GM13977 (cell line): ENCODE results near the gene NANOS3.
A peak's percentile ranks its signal among the peaks of the same experiment; 100 is the strongest.

Experiments used
- DNase-seq: peaks from one replicate; pipeline ENCODE4 v3.0.0; 2012; ENCODE audit warnings: low spot score
- CTCF ChIP-seq: IDR thresholded peaks from 2 replicates; pipeline ENCODE4 v1.5.1; 2012; ENCODE audit warnings: mild to moderate bottlenecking, control low read depth; ENCODE audit not compliant: insufficient read depth; ENCODE audit errors: extremely low read depth, missing control alignments
- in situ Hi-C: fragments of 300-500 bp; cut with MboI; formaldehyde crosslinking; loops from one replicate; pipeline ENCODE4 v1.12.0; 2022; ENCODE audit warnings: low sequenced_read_pairs, low pct_unique_long_range_greater_than_20kb, mixed read lengths, inconsistent platforms; ENCODE audit not compliant: unreplicated experiment

NANOS3 gene

DNA sequence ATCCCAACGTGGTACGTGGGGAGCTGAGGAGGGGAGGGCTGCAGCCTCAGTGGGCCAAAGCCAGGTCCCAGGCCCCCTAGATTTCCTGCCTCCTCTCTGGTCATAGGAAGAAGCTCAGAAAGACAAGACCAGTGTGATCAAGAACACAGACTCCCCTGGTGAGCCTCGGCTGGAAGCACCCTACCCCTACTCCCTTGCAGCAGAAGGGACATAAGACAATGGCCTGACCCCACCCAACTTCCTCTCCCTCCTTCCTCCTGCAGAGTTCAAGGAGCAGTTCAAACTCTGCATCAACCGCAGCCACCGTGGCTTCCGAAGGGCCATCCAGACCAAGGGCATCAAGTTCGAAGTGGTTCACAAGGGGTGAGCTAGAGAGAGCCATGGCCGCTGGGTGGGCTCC lies 49.8 kb downstream of the NANOS3 start:
- no peak for DNase-seq
- in situ Hi-C loops, result no loop called here
- TF ChIP-seq CTCF, result no peak

DNA sequence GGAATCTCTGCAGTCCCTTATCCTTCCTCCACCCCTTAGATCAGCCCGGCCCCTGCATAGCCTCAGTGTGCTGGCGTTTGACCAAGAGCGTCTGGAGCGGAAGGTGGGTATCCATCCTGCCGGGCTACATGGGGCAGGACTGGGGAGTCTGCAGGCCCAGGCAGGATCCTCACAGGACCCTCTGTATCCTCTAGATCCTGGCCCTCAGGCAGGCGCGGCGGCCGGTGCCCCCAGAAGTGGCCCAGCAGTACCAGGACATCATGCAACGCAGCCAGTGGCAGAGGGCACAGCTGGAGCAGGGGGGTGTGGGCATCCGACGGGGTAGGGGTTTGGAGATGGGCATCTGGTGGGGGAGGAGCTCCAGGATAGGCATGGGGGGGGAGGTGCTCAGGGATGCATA lies 52.4 kb downstream of the NANOS3 start:
- TF ChIP-seq CTCF, result no peak
- in situ Hi-C loops, result no loop called here
- peak; percentile 21 for DNase-seq

DNA sequence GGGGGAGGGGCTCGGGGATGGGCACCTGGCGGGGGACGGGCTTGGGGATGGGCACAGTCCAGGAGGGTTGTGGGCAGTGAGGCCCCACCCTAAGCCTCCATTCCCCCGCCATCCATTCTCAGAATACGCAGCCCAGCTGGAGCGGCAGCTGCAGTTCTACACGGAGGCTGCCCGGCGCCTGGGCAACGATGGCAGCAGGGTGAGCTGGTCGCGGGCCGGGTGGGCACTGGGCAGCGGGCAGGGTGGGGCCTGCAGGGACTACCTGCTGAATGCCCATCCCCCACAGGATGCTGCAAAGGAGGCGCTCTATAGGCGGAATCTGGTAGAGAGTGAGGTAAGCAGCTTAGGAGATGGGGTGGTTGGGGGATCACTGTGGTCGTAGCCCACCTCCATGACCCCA lies 53.0 kb downstream of the NANOS3 start:
- DNase-seq, result no peak
- TF ChIP-seq CTCF, result no peak
- in situ Hi-C loops, result no loop called here
